HCT116 (cell line): Measurements from ENCODE around the gene SOST.

Source experiments
- CTCF ChIP-seq, 3 experiments: fragments of 200-600 bp in 1 of 3; sonication (generic) in 1 of 3; IDR thresholded peaks in 2 of 3; conservative IDR thresholded peaks in 1 of 3; 2 replicates each; pipeline ENCODE4 v1.5.1; 2012 to 2017; ENCODE audit warnings: low read depth in 2 of 3, low read length in 2 of 3, antibody characterized with exemption in 1 of 3, borderline replicate concordance in 1 of 3, control low read depth in 1 of 3, mild to moderate bottlenecking in 1 of 3, mixed read lengths in 1 of 3, mixed run types in 1 of 3, moderate library complexity in 1 of 3; ENCODE audit not compliant: insufficient read depth in 1 of 3
- EZH2phosphoT487 ChIP-seq: fragments of 200-600 bp; IDR thresholded peaks from 2 replicates; pipeline ENCODE4 v1.6.1; 2018; ENCODE audit warnings: antibody characterized with exemption, borderline replicate concordance
- JUND ChIP-seq: IDR thresholded peaks from 2 replicates; pipeline ENCODE4 v1.6.1; 2012
- MAX ChIP-seq: IDR thresholded peaks from 2 replicates; pipeline ENCODE4 v1.6.1; 2012
- POLR2AphosphoS5 ChIP-seq: IDR thresholded peaks from 2 replicates; pipeline ENCODE4 v1.6.1; 2011; ENCODE audit warnings: mild to moderate bottlenecking, low read depth, low read length, moderate library complexity
- REST ChIP-seq: IDR thresholded peaks from 2 replicates; pipeline ENCODE4 v1.6.1; 2012; ENCODE audit warnings: low read depth
- TCF7L2 ChIP-seq: IDR thresholded peaks from 2 replicates; pipeline ENCODE4 v1.7.0; 2011; ENCODE audit warnings: borderline replicate concordance, inconsistent platforms; ENCODE audit not compliant: insufficient read depth, insufficient read length; ENCODE audit errors: extremely low read depth
- ZNF274 ChIP-seq: fragments of 200-500 bp; sonication (Bioruptor generic); IDR thresholded peaks from 2 replicates; pipeline ENCODE4 v1.6.1; 2014; ENCODE audit warnings: mild to moderate bottlenecking, low read depth, low read length, inconsistent platforms
- TF ChIP-seq, protein P1 (sequence below): IDR thresholded peaks from 2 replicates; pipeline ENCODE4 v1.6.1; 2012

DNA sequence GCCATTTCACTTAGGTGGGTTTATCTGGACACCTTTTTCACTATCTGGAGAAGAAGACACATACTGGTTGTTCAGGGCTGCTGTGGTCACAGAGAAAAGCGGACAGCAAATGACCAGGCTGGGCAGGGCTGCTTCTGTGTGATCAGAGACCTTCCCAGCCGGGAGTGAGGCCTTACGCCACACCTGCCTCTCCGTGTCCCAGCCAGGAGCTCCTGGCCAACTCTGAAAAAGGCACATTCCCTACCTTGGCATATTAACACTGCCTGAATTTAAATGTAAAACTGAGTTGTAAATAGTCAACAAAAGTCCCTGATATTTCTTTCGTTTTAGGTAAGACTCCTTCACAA, 9.1 kb upstream of the SOST start:
- TF ChIP-seq CTCF (IDR thresholded peaks at IDR 0.05 in 2 of 3, conservative IDR thresholded peaks at IDR 0.05 in 1 of 3; ENCODE audit: borderline replicate concordance in 1 of 3, insufficient read depth in 1 of 3, low read depth in 2 of 3, low read length in 2 of 3), result no peak
- TF ChIP-seq REST, result no peak
- TF ChIP-seq EZH2phosphoT487, result no peak
- TF ChIP-seq, protein P1, sequence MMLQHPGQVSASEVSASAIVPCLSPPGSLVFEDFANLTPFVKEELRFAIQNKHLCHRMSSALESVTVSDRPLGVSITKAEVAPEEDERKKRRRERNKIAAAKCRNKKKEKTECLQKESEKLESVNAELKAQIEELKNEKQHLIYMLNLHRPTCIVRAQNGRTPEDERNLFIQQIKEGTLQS, result no peak
- no peak for TF ChIP-seq POLR2AphosphoS5
- no peak for TF ChIP-seq ZNF274
- TF ChIP-seq MAX, result no peak
- TF ChIP-seq JUND, result no peak
- TF ChIP-seq TCF7L2, result no peak
